HEK293T (cell line): Measurements from ENCODE around the gene AMHR2.

Experiments
- ARNT ChIP-seq: fragments of 450-650 bp; IDR thresholded peaks from 2 replicates; pipeline ENCODE4 v1.6.1; 2017; ENCODE audit warnings: mild to moderate bottlenecking
- BHLHE40 ChIP-seq: fragments of 450-650 bp; IDR thresholded peaks from 2 replicates; pipeline ENCODE4 v1.6.1; 2016; ENCODE audit warnings: mild to moderate bottlenecking, moderate library complexity, borderline replicate concordance
- ELF4 ChIP-seq: fragments of 450-650 bp; IDR thresholded peaks from 2 replicates; pipeline ENCODE4 v1.6.1; 2017; ENCODE audit warnings: antibody characterized with exemption
- FOXA1 ChIP-seq: fragments of 450-650 bp; IDR thresholded peaks from 2 replicates; pipeline ENCODE4 v1.6.1; 2016; ENCODE audit warnings: mild to moderate bottlenecking
- FOXK2 ChIP-seq: fragments of 450-650 bp; IDR thresholded peaks from 2 replicates; pipeline ENCODE4 v1.6.1; 2016; ENCODE audit warnings: mild to moderate bottlenecking
- FOXM1 ChIP-seq: fragments of 450-650 bp; IDR thresholded peaks from 2 replicates; pipeline ENCODE4 v1.6.1; 2017; ENCODE audit warnings: mild to moderate bottlenecking, borderline replicate concordance
- L3MBTL2 ChIP-seq: fragments of 450-650 bp; conservative IDR thresholded peaks from 2 replicates; pipeline ENCODE4 v1.6.1; 2016; ENCODE audit warnings: mild to moderate bottlenecking
- NFRKB ChIP-seq: fragments of 450-650 bp; IDR thresholded peaks from 2 replicates; pipeline ENCODE4 v1.6.1; 2016; ENCODE audit warnings: mild to moderate bottlenecking, moderate library complexity
- PKNOX1 ChIP-seq: fragments of 450-650 bp; IDR thresholded peaks from 2 replicates; pipeline ENCODE4 v1.6.1; 2016
- SP1 ChIP-seq: fragments of 450-650 bp; IDR thresholded peaks from 2 replicates; pipeline ENCODE4 v1.6.1; 2017
- TARDBP ChIP-seq: fragments of 450-650 bp; IDR thresholded peaks from 2 replicates; pipeline ENCODE4 v1.6.1; 2016
- ZNF384 ChIP-seq: fragments of 450-650 bp; IDR thresholded peaks from 2 replicates; pipeline ENCODE4 v1.6.1; 2016

- TF ChIP-seq TARDBP: no peak
- no peak for TF ChIP-seq ARNT
- TF ChIP-seq FOXA1: no peak
- no peak for TF ChIP-seq FOXM1
- TF ChIP-seq ELF4: peak; percentile 48
- TF ChIP-seq FOXK2: no peak
- TF ChIP-seq SP1: no peak
- TF ChIP-seq NFRKB: no peak
- TF ChIP-seq PKNOX1: peak; percentile 98
- peak; percentile 81 for TF ChIP-seq L3MBTL2
- no peak for TF ChIP-seq BHLHE40
- TF ChIP-seq ZNF384: no peak; the same call in 1 of the 2 replicates
Measured at GRCh38 chr12:53441040-53441833, 17.6 kb downstream of the AMHR2 start, which contains the start of gene PRR13.
